GM12878 (cell line): Measurements from ENCODE around the gene KCTD12. TPM values are rescaled to one million over a fixed set of nuclear protein-coding genes. Genes with fewer than 3 reads are reported as not detected.

ENCODE experiments used
- ATAC-seq: fragments of 200-7000 bp; cut with Tn5 transposase; 3 replicates; pipeline ENCODE4 v1.9.1; 2020; ENCODE audit warnings: mild to moderate bottlenecking, moderate library complexity
- BruUV-seq: library from RNA; stranded (reverse); fragments of 400-500 nt; replicated peaks from 2 replicates; lab custom pipeline; 2021; lab: Mats Ljungman, UMichigan
- CTCF ChIA-PET: fragments of 300-600 bp; sonication (Branson Sonifier 250); formaldehyde crosslinking; extraction: SDS; loops from one replicate; lab custom pipeline; 2021; ENCODE audit warnings: inconsistent platforms; lab: Yijun Ruan, JAX
- POLR2A ChIA-PET: fragments of 350-600 bp; formaldehyde crosslinking; extraction: SDS; loops from one replicate; lab custom pipeline; 2021; ENCODE audit warnings: inconsistent platforms; lab: Charles Lee
- RAD21 ChIA-PET: fragments of 300-600 bp; sonication (Branson Sonifier 250); formaldehyde crosslinking; loops from one replicate; lab custom pipeline; 2023; ENCODE audit warnings: antibody characterized with exemption; ENCODE audit not compliant: unreplicated experiment; lab: Charles Lee
- SMC1A ChIA-PET: fragments of 300-600 bp; sonication (Branson Sonifier 250); formaldehyde crosslinking; loops from one replicate; lab custom pipeline; 2023; ENCODE audit not compliant: unreplicated experiment, uncharacterized antibody; lab: Charles Lee
- DNase-seq: peaks from one replicate; pipeline ENCODE4 v3.0.0-alpha.2; 2011; ENCODE audit warnings: low read depth, low spot score
- FAIRE-seq: peaks from 3 replicates; lab custom pipeline; 2011; peaks lifted over from hg19 to GRCh38; lab: Jason Lieb, UNC
- H2AFZ ChIP-seq: 2 replicates; pipeline ENCODE4 v1.6.0; 2011; ENCODE audit warnings: low read depth, low read length, control low read depth; ENCODE audit not compliant: control insufficient read depth
- H3K27ac ChIP-seq: 2 replicates; pipeline ENCODE4 v1.5.1; 2011; ENCODE audit warnings: control low read depth; ENCODE audit not compliant: control insufficient read depth, insufficient read depth
- H3K27me3 ChIP-seq, 2 experiments: replicated peaks in 1 of 2; 2 replicates each; pipeline versions ENCODE4 v1.6.0 to v1.6.1; 2011; ENCODE audit warnings: low read length in 1 of 2; ENCODE audit not compliant: control insufficient read depth in 2 of 2, insufficient read depth in 2 of 2
- H3K36me3 ChIP-seq, 2 experiments: 2 replicates each; pipeline ENCODE4 v1.5.1; 2011; ENCODE audit warnings: low read length in 1 of 2; ENCODE audit not compliant: control insufficient read depth in 2 of 2, insufficient read depth in 2 of 2
- H3K4me1 ChIP-seq: 2 replicates; pipeline ENCODE4 v1.6.1; 2011; ENCODE audit warnings: mild to moderate bottlenecking, low read length, moderate library complexity, mixed read lengths; ENCODE audit not compliant: control insufficient read depth, insufficient read depth
- H3K4me2 ChIP-seq: 2 replicates; pipeline ENCODE4 v1.6.0; 2011; ENCODE audit warnings: control low read depth; ENCODE audit not compliant: control insufficient read depth, insufficient read depth
- H3K4me3 ChIP-seq: fragments of 200-600 bp; sonication (generic); 2 replicates; pipeline ENCODE4 v1.5.1; 2016
- H3K79me2 ChIP-seq: 2 replicates; pipeline ENCODE4 v1.6.0; 2011; ENCODE audit warnings: low read length; ENCODE audit not compliant: control insufficient read depth, insufficient read depth
- H3K9ac ChIP-seq: 2 replicates; pipeline ENCODE4 v1.8.0; 2011; ENCODE audit warnings: low read length, control low read depth, mixed read lengths; ENCODE audit not compliant: control insufficient read depth, insufficient read depth
- H3K9me3 ChIP-seq: replicated peaks from 3 replicates; pipeline ENCODE4 v1.5.1; 2011; ENCODE audit warnings: mild to moderate bottlenecking, low read length; ENCODE audit not compliant: control insufficient read depth, insufficient read depth
- H4K20me1 ChIP-seq: 2 replicates; pipeline ENCODE4 v1.6.0; 2011; ENCODE audit not compliant: control insufficient read depth, insufficient read depth
- BHLHE40 ChIP-seq, 2 experiments: fragments of 450-650 bp in 1 of 2; IDR thresholded peaks; 2 replicates each; pipeline ENCODE4 v1.6.1; 2011 to 2017; ENCODE audit warnings: low read depth in 2 of 2, borderline replicate concordance in 1 of 2, improper control_type of control experiment in 1 of 2, low read length in 1 of 2, mild to moderate bottlenecking in 1 of 2
- CHD2 ChIP-seq: IDR thresholded peaks from 2 replicates; pipeline ENCODE4 v1.6.1; 2011; ENCODE audit warnings: low read depth, low read length, improper control_type of control experiment, borderline replicate concordance
- MLLT1 ChIP-seq: fragments of 450-650 bp; IDR thresholded peaks from 2 replicates; pipeline ENCODE4 v1.6.1; 2016; ENCODE audit warnings: mild to moderate bottlenecking
- MTA2 ChIP-seq: fragments of 450-650 bp; IDR thresholded peaks from 2 replicates; pipeline ENCODE4 v1.6.1; 2016; ENCODE audit warnings: low read depth, mild to moderate bottlenecking, moderate library complexity
- RFX5 ChIP-seq: IDR thresholded peaks from 2 replicates; pipeline ENCODE4 v1.6.1; 2011; ENCODE audit warnings: low read depth, low read length, improper control_type of control experiment
- SPI1 ChIP-seq: IDR thresholded peaks from 2 replicates; pipeline ENCODE4 v1.6.1; 2011; ENCODE audit warnings: low read depth, mild to moderate bottlenecking, low read length, moderate library complexity, borderline replicate concordance; ENCODE audit not compliant: insufficient read depth
- ZNF687 ChIP-seq: fragments of 450-650 bp; IDR thresholded peaks from 2 replicates; pipeline ENCODE4 v1.6.1; 2017; ENCODE audit warnings: mild to moderate bottlenecking, moderate library complexity
- WGBS: methylation state at CpG from one replicate; pipeline ENCODE4 v1.1.6; 2016; ENCODE audit warnings: low lambda C conversion rate; ENCODE audit not compliant: insufficient replicate concordance, insufficient coverage; ENCODE audit errors: missing lambda C conversion rate; 5-methylcytosine and 5-hydroxymethylcytosine counted together
- in situ Hi-C: fragments of 300-500 bp; cut with MboI; formaldehyde crosslinking; loops from 9 replicates; pipeline ENCODE4 v1.14.3; 2018; ENCODE audit warnings: mixed read lengths
- intact Hi-C: fragments of 100-400 bp; cut with micrococcal nuclease; formaldehyde crosslinking; loops from one replicate; pipeline ENCODE4 v1.14.2; 2022; ENCODE audit not compliant: unreplicated experiment
- polyA plus RNA-seq, 11 experiments: library from polyadenylated mRNA; depleted of rRNA in 4 of 11; unstranded in 6 of 11; stranded (reverse) in 5 of 11; fragments of >200 nt; fragmentation: Nextera tagmentation in 4 of 11; fragmentation: Illumina TruSeq in 1 of 11; extraction: Ambion mirVana in 4 of 11; extraction: Trizol in 1 of 11; gene quantifications; 1 replicate in 1 of 11; 2 replicates in 10 of 11; pipeline versions ENCODE4 v1.2.1 to v1.2.3, GENCODE V29; 2011 to 2016; ENCODE audit warnings: inconsistent platforms in 2 of 11, missing spikeins in 2 of 11, low read depth in 1 of 11
- total RNA-seq, 4 experiments: library from RNA; depleted of rRNA in 3 of 4; stranded (reverse); fragments of >200 nt in 3 of 4; fragmentation: Illumina TruSeq in 1 of 4; extraction: Trizol in 1 of 4; gene quantifications; 2 replicates each; pipeline versions ENCODE4 v1.2.1 to v1.2.3, GENCODE V29; 2013 to 2021

Gene KCTD12
- total and polyA plus RNA-seq, 10 of the 15 experiments (the other 5 are each of a cell fraction or from before 2014, with no cell fraction given) = 0.24 to 2.9 (median 0.92) TPM

GRCh38 chr13:76929320-76929719 lies 43.1 kb upstream of the KCTD12 start:
- BruUV-seq = no TSS peak
- Histone ChIP-seq H3K9me3 (no peaks in the 10 kb centered on the region), H3K36me3 (no peaks in the 10 kb centered on the region), H3K4me2 (no peak overlapping the region), H3K4me3 (no peak overlapping the region), H3K9ac (no peak overlapping the region), H3K27me3 (no peaks in the 10 kb centered on the region), H4K20me1 (no peaks in the 10 kb centered on the region), H3K79me2 (no peaks in the 10 kb centered on the region), H3K4me1 (no peaks in the 10 kb centered on the region), H3K27ac (no peak overlapping the region), H2AFZ (no peak overlapping the region)
- TF ChIP-seq MTA2 = peak; percentile 42; the same call in 1 of the 2 replicates
- TF ChIP-seq RFX5 = no peak
- peak; percentile 56; the same call in 1 of the 2 replicates for TF ChIP-seq SPI1
- TF ChIP-seq CHD2 = peak; percentile 71
- no peak for TF ChIP-seq MLLT1
- peak in 1 of 2 experiments; percentile 14; a peak in 1 of 4 replicates for TF ChIP-seq BHLHE40 (IDR thresholded peaks at IDR 0.05; ENCODE audit: borderline replicate concordance in 1 of 2, low read depth in 2 of 2, low read length in 1 of 2)
- peak; percentile 41; the same call in 1 of the 2 replicates for TF ChIP-seq ZNF687
- ChIA-PET POLR2A (no interaction called here), RAD21 (interaction anchor here (0.6 to 2.4 kb wide), 2 partner anchors 25 to 46 kb away, joined by 5 to 9 read pairs; no protein-coding TSS in a partner anchor), CTCF (interaction anchor here (1.1 kb wide), 1 partner anchor 50 kb away, joined by 3 read pairs; no protein-coding TSS in a partner anchor), SMC1A (interaction anchor here (1.2 to 1.9 kb wide), 2 partner anchors 10 to 11 kb away, joined by 3 to 4 read pairs; no protein-coding TSS in a partner anchor)
- intact Hi-C loops = no loop called here
- in situ Hi-C loops = no loop called here
- peak; percentile 75 for ATAC-seq
- no peak for DNase-seq
- 18% methylated on average over 8 of the region's 8 CpGs for WGBS
- no peak for FAIRE-seq
